Measurements from ENCODE around the gene RNF138. TPM values are rescaled to one million over a fixed set of nuclear protein-coding genes. Genes with fewer than 3 reads are reported as not detected.
A peak's percentile ranks its signal among the peaks of the same experiment; 100 is the strongest.
"Not testable (repeated sequence)": the region's sequence is repeated elsewhere in the genome, so short reads cannot be mapped to it uniquely, and the experiment has no call there.

The RNF138 gene
- total RNA-seq, 1 experiment from 2014 or later = 29.6 TPM

DNA sequence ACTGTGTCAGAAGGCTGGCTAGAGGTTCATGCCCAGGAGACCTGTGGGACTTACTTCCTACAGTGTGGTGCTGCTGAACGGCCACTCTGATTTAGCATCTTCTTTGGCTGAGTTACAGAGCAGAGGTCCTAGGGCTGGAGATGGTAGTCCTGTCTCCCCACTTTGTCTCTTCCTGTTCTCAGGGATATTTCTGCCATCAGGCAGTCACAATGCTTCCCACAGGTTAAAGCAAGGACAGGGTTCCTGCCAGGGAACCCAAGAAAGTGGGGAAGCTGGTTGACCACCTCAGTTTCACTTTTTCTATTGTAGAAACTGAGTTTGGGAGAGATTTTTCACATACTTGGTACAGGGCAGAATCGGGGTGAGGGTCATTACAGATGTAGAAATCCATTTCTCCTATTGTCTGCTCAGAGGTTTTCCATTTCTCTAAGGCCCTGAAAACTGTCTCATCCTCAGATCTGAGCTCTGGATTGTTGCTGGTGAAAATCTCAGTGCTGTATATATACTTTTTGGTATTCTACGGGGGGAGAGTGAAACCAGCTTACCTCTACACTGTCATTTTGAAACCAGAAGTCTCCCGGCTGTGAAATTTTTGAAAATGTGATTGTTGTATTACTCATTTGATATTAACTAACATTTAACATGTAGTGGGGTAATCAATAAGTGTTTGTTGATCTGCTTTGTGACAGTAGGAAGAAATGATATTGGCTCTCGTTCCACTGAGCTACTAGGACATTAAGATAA lies 61.2 kb downstream of the RNF138 start:
- in situ Hi-C loops (cut with HindIII; ENCODE audit: low pct_unique_long_range_greater_than_20kb, low sequenced_read_pairs) = no loop called here
- no peak for DNase-seq (ENCODE audit: low read depth, low spot score)

DNA sequence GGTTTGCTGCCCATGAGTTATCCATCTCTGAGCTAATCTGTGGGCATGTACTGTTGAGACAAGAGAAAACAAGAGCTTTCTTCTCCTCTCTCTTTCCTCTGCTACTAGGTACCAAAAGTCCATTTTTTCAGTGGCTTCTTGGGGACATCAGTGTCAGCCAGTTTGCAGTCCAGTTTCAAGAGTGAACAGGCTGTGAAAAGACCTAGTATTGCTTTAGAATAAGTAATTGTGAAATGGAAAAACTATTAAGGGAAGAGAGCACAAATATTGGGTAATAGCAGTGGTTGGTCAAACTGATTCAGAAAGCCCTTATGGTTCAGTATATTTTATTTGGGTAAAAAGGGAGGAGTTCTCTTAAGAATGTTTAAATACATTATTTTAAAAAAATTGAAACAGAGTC lies 65.2 kb downstream of the RNF138 start:
- DNase-seq (ENCODE audit: low read depth, low spot score) = no peak
- in situ Hi-C loops (cut with HindIII; ENCODE audit: low pct_unique_long_range_greater_than_20kb, low sequenced_read_pairs) = no loop called here

GRCh38 chr18:32157580-32157979 lies 65.9 kb downstream of the RNF138 start:
- no peak for DNase-seq (ENCODE audit: low read depth, low spot score)

DNA sequence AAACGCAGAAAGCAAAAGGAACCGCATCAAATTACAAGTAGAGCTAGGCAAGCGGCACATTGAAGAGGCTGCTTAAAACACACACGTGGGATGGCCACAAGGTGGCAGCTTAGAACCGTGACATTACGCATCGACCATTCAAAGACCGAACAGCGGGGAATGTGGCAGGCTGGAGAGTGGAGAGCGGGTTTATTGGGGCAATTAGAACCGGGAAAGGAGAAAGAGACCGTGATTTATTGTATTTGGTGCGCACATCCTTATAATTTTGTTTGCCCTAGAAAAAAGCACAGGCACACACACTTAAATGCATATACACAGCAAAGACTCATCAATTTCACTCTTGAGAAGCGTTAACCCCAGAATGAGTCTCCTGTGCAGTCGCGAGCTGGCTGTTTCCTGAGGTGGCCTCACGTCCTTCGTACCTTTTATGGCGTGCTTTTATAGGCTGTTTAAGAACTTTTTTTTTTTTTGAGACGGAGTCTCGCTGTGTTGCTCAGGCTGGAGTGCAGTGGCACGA lies 66.5 kb downstream of the RNF138 start:
- in situ Hi-C loops (cut with HindIII; ENCODE audit: low pct_unique_long_range_greater_than_20kb, low sequenced_read_pairs) = no loop called here
- DNase-seq (ENCODE audit: low read depth, low spot score) = peak; percentile 88

More at GRCh38 chr18:32157580-32157979, 65.9 kb downstream of the RNF138 start:
- in situ Hi-C loops (cut with HindIII; ENCODE audit: low pct_unique_long_range_greater_than_20kb, low sequenced_read_pairs) = no loop called here

DNA sequence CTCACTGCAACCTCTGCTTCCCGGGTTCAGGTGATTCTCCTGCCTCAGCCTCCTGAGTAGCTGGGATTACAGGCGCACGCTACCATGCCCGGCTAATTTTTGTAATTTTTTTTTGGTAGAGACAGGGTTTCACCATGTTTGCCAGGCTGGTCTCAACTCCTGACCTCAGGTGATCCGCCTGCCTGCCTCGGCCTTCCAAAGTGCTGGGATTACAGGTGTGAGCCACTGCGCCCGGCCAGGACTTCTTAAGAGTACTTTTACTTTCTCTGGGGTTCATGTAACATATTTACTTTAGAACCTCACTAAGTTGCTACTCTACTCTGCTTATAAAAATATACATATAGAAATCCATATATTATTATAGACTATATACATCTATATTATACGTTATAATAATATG lies 67.0 kb downstream of the RNF138 start:
- in situ Hi-C loops (cut with HindIII; ENCODE audit: low pct_unique_long_range_greater_than_20kb, low sequenced_read_pairs); DNase-seq (ENCODE audit: low read depth, low spot score): not testable (repeated sequence)

DNA sequence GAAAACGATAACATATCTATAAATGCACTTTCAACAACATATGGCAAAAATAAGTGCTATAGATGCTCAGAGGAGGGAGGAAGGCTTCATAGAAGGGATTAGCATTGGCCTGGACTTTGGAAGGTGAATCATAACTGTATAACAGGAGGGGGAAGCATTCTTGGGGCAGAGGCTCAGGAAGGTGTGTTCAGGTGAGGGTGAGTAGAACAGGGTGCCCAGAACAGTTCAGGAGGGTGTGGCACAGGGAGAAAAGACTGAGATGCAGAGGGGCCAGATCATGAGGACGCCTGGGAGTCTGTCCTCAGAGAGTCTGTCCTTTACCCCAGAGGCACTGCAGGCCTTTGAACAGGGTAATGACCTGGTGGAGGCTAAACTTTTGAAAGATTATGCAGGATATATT lies 68.9 kb downstream of the RNF138 start:
- no peak for DNase-seq (ENCODE audit: low read depth, low spot score)
- in situ Hi-C loops (cut with HindIII; ENCODE audit: low pct_unique_long_range_greater_than_20kb, low sequenced_read_pairs) = no loop called here

- in situ Hi-C loops (cut with HindIII; ENCODE audit: low pct_unique_long_range_greater_than_20kb, low sequenced_read_pairs) = no loop called here
- no peak for DNase-seq (ENCODE audit: low read depth, low spot score)
Measured at GRCh38 chr18:32167980-32168730, 76.5 kb downstream of the RNF138 start.

DNA sequence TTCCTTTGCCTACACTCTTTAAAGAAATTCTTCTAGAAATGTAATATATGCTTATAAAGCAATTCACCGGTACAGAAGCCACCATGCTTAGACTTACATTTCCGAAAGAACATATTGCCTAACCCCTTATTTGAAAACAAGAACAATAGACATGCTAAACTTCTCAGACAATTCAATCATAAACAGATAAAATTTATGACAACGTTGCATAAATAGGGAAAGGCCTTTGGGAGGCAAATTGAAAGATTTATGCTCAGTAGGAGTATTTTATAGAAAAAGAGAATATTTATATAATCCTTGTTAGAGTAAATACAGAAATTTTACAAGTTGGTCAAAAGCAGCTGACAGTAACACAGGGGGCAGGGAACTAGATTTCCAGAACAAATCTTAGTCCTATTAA lies 82.0 kb downstream of the RNF138 start:
- in situ Hi-C loops (cut with HindIII; ENCODE audit: low pct_unique_long_range_greater_than_20kb, low sequenced_read_pairs) = no loop called here
- DNase-seq (ENCODE audit: low read depth, low spot score) = no peak

DNA sequence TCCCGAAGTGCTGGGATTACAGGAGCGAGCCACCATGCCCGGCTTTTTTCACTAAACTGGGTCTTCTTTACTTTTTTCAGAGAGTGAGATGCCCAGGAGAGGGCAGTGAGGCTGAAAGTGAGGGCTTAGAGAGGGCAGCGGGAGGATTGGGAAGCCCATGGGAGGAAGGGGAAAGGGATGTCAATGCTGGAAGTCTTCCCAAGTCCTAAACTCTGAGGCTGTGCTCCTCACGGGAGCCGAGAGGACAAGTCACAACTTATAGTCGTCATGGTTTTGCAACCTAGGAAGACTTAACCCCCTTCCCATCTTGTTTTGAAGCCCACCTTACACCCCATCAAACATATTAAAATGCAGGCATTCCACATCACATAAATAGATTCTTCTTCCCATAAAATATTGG lies 83.0 kb downstream of the RNF138 start:
- in situ Hi-C loops (cut with HindIII; ENCODE audit: low pct_unique_long_range_greater_than_20kb, low sequenced_read_pairs) = no loop called here
- no peak for DNase-seq (ENCODE audit: low read depth, low spot score)

DNA sequence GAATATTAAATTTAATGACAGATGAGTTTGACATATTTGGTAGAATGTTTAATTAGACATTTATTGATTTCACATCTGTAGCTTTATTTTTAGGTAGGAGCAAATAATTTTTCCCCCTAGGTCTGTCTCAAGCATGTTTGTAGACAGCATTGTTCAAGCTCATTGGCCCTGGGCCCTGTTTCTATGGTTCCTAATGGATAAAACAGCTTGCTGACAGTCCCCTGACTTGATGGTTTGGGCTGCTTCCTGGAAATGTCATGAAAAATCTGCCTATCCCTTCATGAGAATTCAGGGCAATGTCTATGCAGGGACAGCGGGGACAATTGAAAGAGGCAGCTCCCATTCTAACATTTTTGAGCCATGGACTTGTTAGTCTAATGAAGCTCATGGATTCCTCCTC lies 83.6 kb downstream of the RNF138 start:
- in situ Hi-C loops (cut with HindIII; ENCODE audit: low pct_unique_long_range_greater_than_20kb, low sequenced_read_pairs) = no loop called here
- no peak for DNase-seq (ENCODE audit: low read depth, low spot score)

- in situ Hi-C loops (cut with HindIII; ENCODE audit: low pct_unique_long_range_greater_than_20kb, low sequenced_read_pairs); DNase-seq (ENCODE audit: low read depth, low spot score): not testable (repeated sequence)
Measured at GRCh38 chr18:32176745-32177144, 85.1 kb downstream of the RNF138 start.

GRCh38 chr18:32177530-32177929 lies 85.9 kb downstream of the RNF138 start:
- no peak for DNase-seq (ENCODE audit: low read depth, low spot score)
- in situ Hi-C loops (cut with HindIII; ENCODE audit: low pct_unique_long_range_greater_than_20kb, low sequenced_read_pairs) = no loop called here

Small RNA genes within 50 kb of the gene (small RNA-seq; reads per million reads assigned to genes)
- gene RNA5SP453 = 0.19 to 0.43 reads per million in 2 experiments

Other genes with a start within 250 kb of the RNF138 start
- 47.7 and 49.4 TPM in 2 replicates for gene TRAPPC8, start 148.7 kb upstream of the RNF138 start, total RNA-seq (2014; rRNA removed; shearing (Covaris generic))
- gene RNF125, start 73.0 kb upstream of the RNF138 start, total RNA-seq (2014; rRNA removed; shearing (Covaris generic)) = 41.4 and 53.3 TPM in 2 replicates
- not detected in 2 replicates for gene MEP1B, start 98.2 kb downstream of the RNF138 start, total RNA-seq (2014; rRNA removed; shearing (Covaris generic))

Measured in SK-MEL-5 (cell line).